Midbrain (tissue), 1 donor: ENCODE measurements around the gene HMOX1.

ENCODE experiments used
- DNase-seq: peaks from one replicate; lab custom pipeline; 2025; lab: John Stamatoyannopoulos, UW

HMOX1 gene

GRCh38 chr22:35406443-35406842, 25.5 kb downstream of the HMOX1 start:
- no peak for DNase-seq

- DNase-seq, result no peak
These were observed 26.5 kb downstream of the HMOX1 start for GRCh38 chr22:35407362-35407761.

GRCh38 chr22:35409783-35410662, 29.1 kb downstream of the HMOX1 start:
- DNase-seq, result peak; percentile 35

- DNase-seq, result no peak
These were observed 29.8 kb downstream of the HMOX1 start for GRCh38 chr22:35410663-35411034.

- no peak for DNase-seq
These were observed 30.2 kb downstream of the HMOX1 start for GRCh38 chr22:35411102-35411501.

GRCh38 chr22:35413624-35414023, 32.7 kb downstream of the HMOX1 start:
- no peak for DNase-seq

GRCh38 chr22:35417606-35418005, 36.7 kb downstream of the HMOX1 start:
- DNase-seq, result no peak

- DNase-seq, result no peak
These were observed 37.2 kb downstream of the HMOX1 start for GRCh38 chr22:35418088-35418487.

- DNase-seq, result no peak
These were observed 37.8 kb downstream of the HMOX1 start for GRCh38 chr22:35418731-35419130.

- DNase-seq, result no peak
These were observed 38.9 kb downstream of the HMOX1 start for GRCh38 chr22:35419756-35420155.

GRCh38 chr22:35421121-35421520, 40.2 kb downstream of the HMOX1 start:
- DNase-seq, result no peak

GRCh38 chr22:35422145-35422544, 41.2 kb downstream of the HMOX1 start:
- DNase-seq, result no peak

GRCh38 chr22:35422936-35423335, 42.0 kb downstream of the HMOX1 start:
- DNase-seq, result no peak

- no peak for DNase-seq
These were observed 43.2 kb downstream of the HMOX1 start for GRCh38 chr22:35424081-35424480.

GRCh38 chr22:35424761-35425160, 43.9 kb downstream of the HMOX1 start:
- no peak for DNase-seq

- DNase-seq, result no peak
These were observed 44.6 kb downstream of the HMOX1 start for GRCh38 chr22:35425546-35425945.

GRCh38 chr22:35425971-35426800, 45.3 kb downstream of the HMOX1 start:
- no peak for DNase-seq

GRCh38 chr22:35426801-35427140, 45.9 kb downstream of the HMOX1 start:
- DNase-seq, result no peak

GRCh38 chr22:35430897-35431322, 50.0 kb downstream of the HMOX1 start:
- DNase-seq, result peak; percentile 80

- no peak for DNase-seq
These were observed 50.8 kb downstream of the HMOX1 start for GRCh38 chr22:35431483-35432227.

GRCh38 chr22:35432228-35432905, 51.5 kb downstream of the HMOX1 start:
- no peak for DNase-seq
